Neural progenitor cell (in vitro differentiated cells): ENCODE measurements around the gene LRRC49.

Experiments used
- CTCF ChIP-seq: fragments of 200-600 bp; sonication (generic); IDR thresholded peaks from 2 replicates; pipeline ENCODE4 v1.5.1; 2017; ENCODE audit warnings: antibody characterized with exemption, mild to moderate bottlenecking
- EZH2 ChIP-seq: fragments of 200-600 bp; sonication (generic); IDR thresholded peaks from 2 replicates; pipeline ENCODE4 v1.6.1; 2017; ENCODE audit warnings: antibody characterized with exemption, mild to moderate bottlenecking, moderate library complexity
- EZH2phosphoT487 ChIP-seq: fragments of 200-600 bp; sonication (generic); IDR thresholded peaks from 2 replicates; pipeline ENCODE4 v1.6.1; 2017; ENCODE audit warnings: antibody characterized with exemption

- TF ChIP-seq CTCF (no peak), EZH2phosphoT487 (no peak), EZH2 (no peak)
Measured at GRCh38 chr15:71097890-71098289, 205.3 kb downstream of the LRRC49 start.
